GM23248 (cell line): ENCODE data around the gene POMGNT2.

Experiments
- EZH2 ChIP-seq: fragments of 200-600 bp; sonication (generic); IDR thresholded peaks from 2 replicates; pipeline ENCODE4 v1.6.1; 2018; ENCODE audit warnings: antibody characterized with exemption, mild to moderate bottlenecking; ENCODE audit not compliant: insufficient read depth, poor library complexity, severe bottlenecking
- EZH2phosphoT487 ChIP-seq: fragments of 200-600 bp; sonication (generic); IDR thresholded peaks from 2 replicates; pipeline ENCODE4 v1.6.1; 2018; ENCODE audit warnings: antibody characterized with exemption, moderate library complexity, mild to moderate bottlenecking, low read depth; ENCODE audit not compliant: insufficient read depth

DNA sequence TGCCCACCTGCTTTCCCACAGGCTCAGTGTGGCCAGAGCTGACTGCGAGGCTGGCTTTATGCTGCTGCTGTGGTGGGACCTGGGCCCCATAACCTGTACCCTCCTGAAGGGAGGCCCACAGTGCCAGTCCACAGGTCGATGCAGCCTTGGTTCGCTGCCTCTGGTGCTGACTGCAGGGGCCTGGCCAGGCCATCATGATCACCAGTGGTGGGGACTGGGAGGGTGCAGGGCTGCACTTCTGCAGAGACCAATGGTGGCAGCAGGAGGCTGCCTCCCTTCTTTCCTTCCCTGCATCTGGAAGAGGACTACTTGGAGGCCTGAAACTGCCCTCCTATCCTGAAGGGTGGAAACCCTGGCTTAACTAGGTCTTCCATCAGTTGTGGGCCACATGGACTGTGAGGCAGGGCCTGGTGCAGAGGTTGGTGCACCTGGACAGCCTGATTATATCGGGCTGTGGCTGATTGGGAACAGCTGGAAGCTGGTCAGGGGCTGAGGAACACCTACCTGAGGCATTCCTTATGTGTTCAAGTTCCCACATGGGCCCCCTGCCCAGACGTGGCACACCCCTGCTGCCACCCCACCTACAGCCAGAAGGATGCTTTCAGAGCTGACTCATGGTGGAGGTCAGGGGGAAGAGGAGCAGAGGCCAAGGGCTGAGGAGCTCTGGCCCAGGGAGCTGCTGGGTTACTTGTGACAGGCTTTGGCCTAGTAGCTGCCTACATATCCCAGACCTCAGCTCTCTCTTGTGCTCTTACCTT, 29.8 kb downstream of the POMGNT2 start:
- TF ChIP-seq EZH2 (no peak), EZH2phosphoT487 (no peak)
